Mesothelial cell of epicardium (in vitro differentiated cells): ENCODE data around the gene SH2D2A. TPM values are rescaled to one million over a fixed set of nuclear protein-coding genes. Genes with fewer than 3 reads are reported as not detected.

Experiments used
- DNase-seq, 2 experiments: peaks; one replicate each; pipeline ENCODE4 v3.0.0; 2021; ENCODE audit warnings: low spot score in 2 of 2; ENCODE audit not compliant: unreplicated experiment in 2 of 2
- H3K27ac Mint-ChIP-seq: 2 replicates; pipeline ENCODE4 v1.8.0; 2021; ENCODE audit warnings: mixed read lengths
- H3K27me3 Mint-ChIP-seq: 2 replicates; pipeline ENCODE4 v1.8.0; 2021; ENCODE audit warnings: low read depth, mixed read lengths
- H3K36me3 Mint-ChIP-seq: 2 replicates; pipeline ENCODE4 v1.8.0; 2021; ENCODE audit warnings: mixed read lengths
- H3K4me1 Mint-ChIP-seq: 2 replicates; pipeline ENCODE4 v1.8.0; 2021; ENCODE audit warnings: mixed read lengths
- H3K4me3 Mint-ChIP-seq: 2 replicates; pipeline ENCODE4 v1.8.0; 2021; ENCODE audit warnings: mild to moderate bottlenecking, moderate library complexity, mixed read lengths
- H3K9me3 Mint-ChIP-seq: 2 replicates; pipeline ENCODE4 v1.8.0; 2021; ENCODE audit warnings: mixed read lengths
- total RNA-seq: library from RNA; stranded (reverse); gene quantifications from 3 replicates; pipeline ENCODE4 v1.2.1, GENCODE V29; 2021
- TF ChIP-seq, protein P1 (sequence below): fragments of 200-600 bp; sonication (generic); IDR thresholded peaks from one replicate; pipeline ENCODE4 v1.5.0; 2021; ENCODE audit warnings: antibody characterized with exemption; ENCODE audit not compliant: unreplicated experiment

Gene SH2D2A
- total RNA-seq, 1 donor from 2014 or later: 0.89 TPM

DNA sequence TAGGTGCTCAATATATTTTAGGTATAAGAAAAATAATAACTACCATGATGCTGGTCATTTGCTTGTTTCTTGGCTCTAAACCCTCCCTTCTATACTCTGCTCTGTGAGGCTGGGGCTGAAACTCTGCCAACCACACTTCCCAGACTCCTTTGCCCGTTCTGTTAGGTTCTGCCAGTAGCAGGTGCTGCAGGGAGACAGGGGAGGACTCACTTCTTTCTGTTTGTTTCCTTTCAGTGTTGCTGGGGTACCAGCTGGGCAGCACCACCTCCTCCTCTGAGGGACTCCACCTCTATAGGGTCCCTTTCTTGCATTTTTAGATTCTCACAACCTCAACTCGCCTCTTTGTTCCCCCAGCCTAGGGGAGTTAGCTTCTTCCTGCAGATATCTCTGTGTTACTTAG, 17.0 kb upstream of the SH2D2A start:
- H3K9me3 Mint-ChIP-seq: no peaks in the 10 kb centered on the region
- no peaks in the 10 kb centered on the region for H3K36me3 Mint-ChIP-seq
- TF ChIP-seq, protein P1, sequence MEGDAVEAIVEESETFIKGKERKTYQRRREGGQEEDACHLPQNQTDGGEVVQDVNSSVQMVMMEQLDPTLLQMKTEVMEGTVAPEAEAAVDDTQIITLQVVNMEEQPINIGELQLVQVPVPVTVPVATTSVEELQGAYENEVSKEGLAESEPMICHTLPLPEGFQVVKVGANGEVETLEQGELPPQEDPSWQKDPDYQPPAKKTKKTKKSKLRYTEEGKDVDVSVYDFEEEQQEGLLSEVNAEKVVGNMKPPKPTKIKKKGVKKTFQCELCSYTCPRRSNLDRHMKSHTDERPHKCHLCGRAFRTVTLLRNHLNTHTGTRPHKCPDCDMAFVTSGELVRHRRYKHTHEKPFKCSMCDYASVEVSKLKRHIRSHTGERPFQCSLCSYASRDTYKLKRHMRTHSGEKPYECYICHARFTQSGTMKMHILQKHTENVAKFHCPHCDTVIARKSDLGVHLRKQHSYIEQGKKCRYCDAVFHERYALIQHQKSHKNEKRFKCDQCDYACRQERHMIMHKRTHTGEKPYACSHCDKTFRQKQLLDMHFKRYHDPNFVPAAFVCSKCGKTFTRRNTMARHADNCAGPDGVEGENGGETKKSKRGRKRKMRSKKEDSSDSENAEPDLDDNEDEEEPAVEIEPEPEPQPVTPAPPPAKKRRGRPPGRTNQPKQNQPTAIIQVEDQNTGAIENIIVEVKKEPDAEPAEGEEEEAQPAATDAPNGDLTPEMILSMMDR: no peak
- peaks cover 24% of the 10 kb centered on the region for H3K4me1 Mint-ChIP-seq
- no peak overlapping the region for H3K27ac Mint-ChIP-seq
- H3K27me3 Mint-ChIP-seq: peaks cover 82% of the 10 kb centered on the region
- H3K4me3 Mint-ChIP-seq: no peak overlapping the region
- DNase-seq: no peak

GRCh38 chr1:156832434-156832833, 15.8 kb upstream of the SH2D2A start:
- Mint-ChIP-seq H3K9me3 (no peaks in the 10 kb centered on the region), H3K4me1 (peaks cover 24% of the 10 kb centered on the region), H3K4me3 (no peak overlapping the region), H3K27me3 (peaks cover 76% of the 10 kb centered on the region), H3K36me3 (no peaks in the 10 kb centered on the region), H3K27ac (no peak overlapping the region)
- TF ChIP-seq, protein P1: no peak
- no peak for DNase-seq

- no peak overlapping the region for H3K27ac Mint-ChIP-seq
- peaks cover 9% of the 10 kb centered on the region for H3K4me1 Mint-ChIP-seq
- H3K4me3 Mint-ChIP-seq: no peak overlapping the region
- no peaks in the 10 kb centered on the region for H3K36me3 Mint-ChIP-seq
- peaks cover 53% of the 10 kb centered on the region for H3K27me3 Mint-ChIP-seq
- DNase-seq: no peak
- TF ChIP-seq, protein P1: no peak
- no peaks in the 10 kb centered on the region for H3K9me3 Mint-ChIP-seq
Measured at GRCh38 chr1:156828400-156829124, 11.9 kb upstream of the SH2D2A start.

DNA sequence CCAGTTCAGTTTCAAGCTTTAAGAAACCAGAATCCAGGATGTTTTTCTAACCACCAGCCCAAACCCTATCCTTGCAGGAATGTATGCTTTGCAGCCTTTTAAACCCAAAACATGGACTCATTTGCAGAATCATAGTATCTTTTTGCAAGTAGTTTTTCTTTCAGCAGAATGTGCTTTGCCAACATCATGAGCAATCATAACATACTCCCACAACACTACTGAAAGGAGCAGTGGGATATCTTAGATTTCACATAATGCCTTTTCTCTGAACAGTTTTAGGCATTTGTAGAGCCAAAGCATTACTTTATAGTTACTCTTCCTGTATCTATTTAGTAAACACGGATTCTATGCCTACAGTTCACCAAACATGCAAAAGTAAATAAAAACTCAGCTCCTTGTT, 10.0 kb upstream of the SH2D2A start:
- TF ChIP-seq, protein P1: no peak
- Mint-ChIP-seq H3K4me1 (peaks cover 4% of the 10 kb centered on the region), H3K36me3 (no peaks in the 10 kb centered on the region), H3K27me3 (peaks cover 55% of the 10 kb centered on the region), H3K27ac (no peak overlapping the region), H3K4me3 (no peak overlapping the region), H3K9me3 (no peaks in the 10 kb centered on the region)
- no peak for DNase-seq

DNA sequence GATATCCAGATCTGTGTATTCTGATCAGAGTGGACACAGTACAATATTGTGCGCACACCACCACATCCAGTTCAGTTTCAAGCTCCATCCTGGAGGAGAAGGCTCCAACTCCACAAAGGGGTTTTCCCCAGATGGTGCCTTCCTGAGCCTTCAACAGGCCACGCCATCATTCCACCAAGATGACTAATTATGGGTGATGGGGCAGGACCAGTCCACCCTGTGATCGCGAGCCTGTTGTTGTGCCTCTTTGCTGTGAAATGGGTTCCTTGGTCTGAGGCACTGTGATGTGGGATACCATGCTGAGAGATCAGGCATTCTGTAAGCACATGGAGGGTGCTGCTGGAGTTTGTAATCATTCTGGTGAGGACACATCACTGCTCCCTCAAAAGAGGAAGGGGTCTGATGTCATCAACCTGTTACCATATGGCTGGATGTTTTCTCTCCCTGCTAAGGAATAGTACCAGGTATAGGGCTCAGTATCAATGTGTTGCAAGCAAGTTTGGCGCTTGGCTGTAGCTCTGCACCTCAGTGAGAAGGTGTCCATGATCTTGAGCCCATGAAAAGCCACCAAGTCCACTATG, 6.7 kb upstream of the SH2D2A start:
- TF ChIP-seq, protein P1: no peak
- Mint-ChIP-seq H3K4me3 (no peak overlapping the region), H3K27me3 (peaks cover 52% of the 10 kb centered on the region), H3K36me3 (no peaks in the 10 kb centered on the region), H3K9me3 (peaks cover 8% of the 10 kb centered on the region), H3K27ac (no peak overlapping the region), H3K4me1 (peaks cover 4% of the 10 kb centered on the region)
- DNase-seq: no peak
